Naive B cell (primary cell): Measurements from ENCODE around the gene DNAI2. TPM values are rescaled to one million over a fixed set of nuclear protein-coding genes. Genes with fewer than 3 reads are reported as not detected.
"Not testable (repeated sequence)": the region's sequence is repeated elsewhere in the genome, so short reads cannot be mapped to it uniquely, and the experiment has no call there.

Experiments
- ATAC-seq, 2 donors: fragments of 150-1000 bp; cut with Tn5 transposase; 2 replicates each; pipeline ENCODE4 v1.10.0; 2021; ENCODE audit warnings: low read depth in 2 of 2, mild to moderate bottlenecking in 2 of 2, moderate library complexity in 2 of 2
- DNase-seq: peaks from one replicate; pipeline ENCODE4 v3.0.0; 2022
- H3K27ac Mint-ChIP-seq, 6 donors: one replicate each; pipeline ENCODE4 v1.8.0; 2020 to 2022; ENCODE audit warnings: mild to moderate bottlenecking in 6 of 6, mixed read lengths in 6 of 6, moderate library complexity in 5 of 6, inconsistent platforms in 2 of 6
- H3K27me3 Mint-ChIP-seq, 3 donors: one replicate each; pipeline ENCODE4 v1.8.0; 2021 to 2022; ENCODE audit warnings: mixed read lengths in 3 of 3, mild to moderate bottlenecking in 1 of 3
- H3K36me3 Mint-ChIP-seq, 2 donors: one replicate each; pipeline ENCODE4 v1.8.0; 2020 to 2022; ENCODE audit warnings: mixed read lengths in 2 of 2, inconsistent platforms in 1 of 2, mild to moderate bottlenecking in 1 of 2
- H3K4me1 Mint-ChIP-seq, 3 donors: one replicate each; pipeline ENCODE4 v1.8.0; 2020 to 2022; ENCODE audit warnings: mixed read lengths in 3 of 3, inconsistent platforms in 1 of 3, mild to moderate bottlenecking in 1 of 3, moderate library complexity in 1 of 3
- H3K4me3 Mint-ChIP-seq, 8 donors: one replicate each; pipeline ENCODE4 v1.8.0; 2020 to 2022; ENCODE audit warnings: mild to moderate bottlenecking in 8 of 8, mixed read lengths in 8 of 8, moderate library complexity in 8 of 8, inconsistent platforms in 2 of 8
- H3K9me3 Mint-ChIP-seq, 7 donors: one replicate each; pipeline ENCODE4 v1.8.0; 2020 to 2022; ENCODE audit warnings: mixed read lengths in 7 of 7, mild to moderate bottlenecking in 5 of 7, inconsistent platforms in 2 of 7, moderate library complexity in 1 of 7
- polyA plus RNA-seq, 6 donors: library from polyadenylated mRNA; unstranded; fragments of 300-500 nt; fragmentation: Illumina TruSeq; gene quantifications; one replicate each; pipeline ENCODE4 v1.2.3, GENCODE V29; 2021; ENCODE audit warnings: low read depth in 6 of 6

DNAI2 gene
- polyA plus RNA-seq, 6 donors from 2014 or later = not detected

- no peak overlapping the region for H3K27ac Mint-ChIP-seq
- no peak for ATAC-seq
Observed at GRCh38 chr17:74251569-74251968, 22.5 kb upstream of the DNAI2 start.

GRCh38 chr17:74252211-74252610 lies 21.8 kb upstream of the DNAI2 start:
- no peaks in the 10 kb centered on the region for H3K36me3 Mint-ChIP-seq
- DNase-seq (no peak), ATAC-seq (no peak)
- H3K27me3 Mint-ChIP-seq = no peaks in the 10 kb centered on the region
- H3K27ac Mint-ChIP-seq = no peak overlapping the region
- H3K4me1 Mint-ChIP-seq = no peaks in the 10 kb centered on the region
- H3K4me3 Mint-ChIP-seq = no peak overlapping the region
- H3K9me3 Mint-ChIP-seq = no peaks in the 10 kb centered on the region

More at GRCh38 chr17:74251569-74251968, 22.5 kb upstream of the DNAI2 start:
- H3K4me3 Mint-ChIP-seq = no peak overlapping the region
- H3K9me3 Mint-ChIP-seq = no peaks in the 10 kb centered on the region
- no peak for DNase-seq
- H3K36me3 Mint-ChIP-seq = no peaks in the 10 kb centered on the region
- H3K27me3 Mint-ChIP-seq = no peaks in the 10 kb centered on the region
- H3K4me1 Mint-ChIP-seq = no peaks in the 10 kb centered on the region

GRCh38 chr17:74253036-74253435 lies 21.0 kb upstream of the DNAI2 start:
- ATAC-seq (no peak), DNase-seq (no peak)
- H3K27ac Mint-ChIP-seq = no peak overlapping the region
- H3K4me3 Mint-ChIP-seq = no peak overlapping the region
- no peaks in the 10 kb centered on the region for H3K4me1 Mint-ChIP-seq
- no peaks in the 10 kb centered on the region for H3K9me3 Mint-ChIP-seq
- no peaks in the 10 kb centered on the region for H3K36me3 Mint-ChIP-seq
- no peaks in the 10 kb centered on the region for H3K27me3 Mint-ChIP-seq

- Mint-ChIP-seq H3K36me3 (no peaks in the 10 kb centered on the region), H3K9me3 (no peaks in the 10 kb centered on the region), H3K4me3 (no peak overlapping the region), H3K4me1 (no peaks in the 10 kb centered on the region), H3K27ac (no peak overlapping the region), H3K27me3 (no peaks in the 10 kb centered on the region)
- ATAC-seq = no peak
- DNase-seq = no peak
Observed at GRCh38 chr17:74257311-74257710, 16.7 kb upstream of the DNAI2 start.

- Mint-ChIP-seq H3K36me3 (no peaks in the 10 kb centered on the region), H3K9me3 (no peaks in the 10 kb centered on the region), H3K4me3 (no peak overlapping the region), H3K27ac (no peak overlapping the region), H3K4me1 (no peaks in the 10 kb centered on the region), H3K27me3 (no peaks in the 10 kb centered on the region)
- DNase-seq (no peak), ATAC-seq (no peak)
Observed at GRCh38 chr17:74259667-74260524, 14.1 kb upstream of the DNAI2 start.

GRCh38 chr17:74260525-74260850 lies 13.5 kb upstream of the DNAI2 start:
- H3K9me3 Mint-ChIP-seq = no peaks in the 10 kb centered on the region
- no peak overlapping the region for H3K27ac Mint-ChIP-seq
- H3K4me3 Mint-ChIP-seq = no peak overlapping the region
- no peaks in the 10 kb centered on the region for H3K4me1 Mint-ChIP-seq
- DNase-seq (no peak), ATAC-seq (no peak)
- H3K27me3 Mint-ChIP-seq = no peaks in the 10 kb centered on the region
- no peaks in the 10 kb centered on the region for H3K36me3 Mint-ChIP-seq

GRCh38 chr17:74262601-74263000 lies 11.4 kb upstream of the DNAI2 start:
- Mint-ChIP-seq H3K27me3 (peaks cover 2 to 15% (median 11%) of the 10 kb centered on the region in 3 donors), H3K9me3 (peaks cover 0 to 6% (median 0%) of the 10 kb centered on the region in 7 donors), H3K4me1 (no peaks in the 10 kb centered on the region), H3K36me3 (no peaks in the 10 kb centered on the region), H3K4me3 (no peak overlapping the region), H3K27ac (no peak overlapping the region)
- DNase-seq (no peak), ATAC-seq (no peak)

- not testable (repeated sequence) for DNase-seq, H3K27ac Mint-ChIP-seq, H3K36me3 Mint-ChIP-seq, H3K9me3 Mint-ChIP-seq, H3K4me3 Mint-ChIP-seq, ATAC-seq, H3K4me1 Mint-ChIP-seq
- peaks cover 9 to 39% (median 34%) of the 10 kb centered on the region in 3 donors for H3K27me3 Mint-ChIP-seq
Observed at GRCh38 chr17:74267054-74267453, 7.0 kb upstream of the DNAI2 start.

- Mint-ChIP-seq H3K4me3 (no peak overlapping the region), H3K36me3 (no peaks in the 10 kb centered on the region), H3K27me3 (peaks cover 9 to 43% (median 39%) of the 10 kb centered on the region in 3 donors), H3K4me1 (no peaks in the 10 kb centered on the region), H3K27ac (no peak overlapping the region), H3K9me3 (peaks cover 0 to 6% (median 1%) of the 10 kb centered on the region in 7 donors)
- no peak for ATAC-seq
- no peak for DNase-seq
Observed at GRCh38 chr17:74267579-74267978, 6.5 kb upstream of the DNAI2 start.

- Mint-ChIP-seq H3K27me3 (peaks cover 9 to 47% (median 44%) of the 10 kb centered on the region in 3 donors), H3K4me3 (no peak overlapping the region), H3K9me3 (peaks cover 0 to 6% (median 1%) of the 10 kb centered on the region in 7 donors), H3K4me1 (no peaks in the 10 kb centered on the region), H3K36me3 (no peaks in the 10 kb centered on the region), H3K27ac (no peak overlapping the region)
- no peak for ATAC-seq
- DNase-seq = no peak
Observed at GRCh38 chr17:74267987-74268499, 6.0 kb upstream of the DNAI2 start.

- peaks cover 9 to 52% (median 49%) of the 10 kb centered on the region in 3 donors for H3K27me3 Mint-ChIP-seq
- H3K4me3 Mint-ChIP-seq = no peak overlapping the region
- ATAC-seq (no peak), DNase-seq (no peak)
- H3K27ac Mint-ChIP-seq = no peak overlapping the region
- H3K9me3 Mint-ChIP-seq = peaks cover 0 to 6% (median 1%) of the 10 kb centered on the region in 7 donors
- no peaks in the 10 kb centered on the region for H3K36me3 Mint-ChIP-seq
- H3K4me1 Mint-ChIP-seq = peaks cover 0 to under 1% (median 0%) of the 10 kb centered on the region in 3 donors
Observed at GRCh38 chr17:74268558-74268957, 5.5 kb upstream of the DNAI2 start.

GRCh38 chr17:74270333-74270732 lies 3.7 kb upstream of the DNAI2 start:
- peaks cover 15 to 70% (median 66%) of the 10 kb centered on the region in 3 donors for H3K27me3 Mint-ChIP-seq
- no peaks in the 10 kb centered on the region for H3K36me3 Mint-ChIP-seq
- ATAC-seq = no peak
- peaks cover 10 to 18% (median 12%) of the 10 kb centered on the region in 3 donors for H3K4me1 Mint-ChIP-seq
- no peak overlapping the region for H3K27ac Mint-ChIP-seq
- no peak for DNase-seq
- H3K4me3 Mint-ChIP-seq = no peak overlapping the region
- H3K9me3 Mint-ChIP-seq = peaks cover 0 to 6% (median 1%) of the 10 kb centered on the region in 7 donors

GRCh38 chr17:74271281-74271680 lies 2.8 kb upstream of the DNAI2 start:
- Mint-ChIP-seq H3K27ac (no peak overlapping the region), H3K27me3 (peaks cover 15 to 78% (median 76%) of the 10 kb centered on the region in 3 donors), H3K4me3 (peak overlapping the region in 1 of 8 donors; percentile 29), H3K4me1 (peaks cover 10 to 18% (median 12%) of the 10 kb centered on the region in 3 donors), H3K36me3 (peaks cover 0 to 2% of the 10 kb centered on the region in 2 donors), H3K9me3 (peaks cover 0 to 6% (median 1%) of the 10 kb centered on the region in 7 donors)
- ATAC-seq (no peak), DNase-seq (no peak)

GRCh38 chr17:74271901-74272561 lies 2.0 kb upstream of the DNAI2 start:
- H3K27me3 Mint-ChIP-seq = peaks cover 15 to 78% (median 77%) of the 10 kb centered on the region in 3 donors
- H3K9me3 Mint-ChIP-seq = peaks cover 0 to 5% (median 1%) of the 10 kb centered on the region in 7 donors
- no peak overlapping the region for H3K4me3 Mint-ChIP-seq
- H3K27ac Mint-ChIP-seq = no peak overlapping the region
- H3K4me1 Mint-ChIP-seq = peaks cover 10 to 18% (median 12%) of the 10 kb centered on the region in 3 donors
- ATAC-seq (no peak), DNase-seq (no peak)
- peaks cover 0 to 7% of the 10 kb centered on the region in 2 donors for H3K36me3 Mint-ChIP-seq
